C4-2B (cell line): Measurements from ENCODE around the gene BRINP1.

Experiments
- H3K27ac ChIP-seq: fragments of 450-650 bp; 2 replicates; pipeline ENCODE4 v1.5.1; 2017
- ZFX ChIP-seq: fragments of 450-650 bp; IDR thresholded peaks from 2 replicates; pipeline ENCODE4 v1.6.1; 2017
- TF ChIP-seq, protein P1 (sequence below): fragments of 450-650 bp; conservative IDR thresholded peaks from 2 replicates; pipeline ENCODE4 v1.5.1; 2017; ENCODE audit warnings: mild to moderate bottlenecking

The BRINP1 gene

DNA sequence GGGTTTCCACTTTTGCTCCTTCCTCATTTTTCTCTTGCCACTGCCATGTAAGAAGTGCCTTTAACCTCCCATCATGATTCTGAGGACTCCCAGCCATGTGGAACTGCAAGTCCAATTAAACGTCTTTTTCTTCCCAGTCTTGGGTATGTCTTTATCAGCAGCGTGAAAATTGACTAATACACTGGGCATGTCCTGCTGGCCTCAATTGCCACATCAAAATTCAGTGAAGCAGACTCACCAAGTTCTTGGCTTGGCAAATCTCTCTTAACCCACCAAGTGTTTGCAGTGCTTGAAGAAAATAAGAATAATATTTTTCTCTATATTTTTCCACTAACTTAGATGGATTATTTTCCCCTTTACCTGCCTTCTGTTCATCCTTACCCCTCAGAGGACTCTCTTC lies 212.0 kb downstream of the BRINP1 start:
- H3K27ac ChIP-seq = no peak overlapping the region
- TF ChIP-seq, protein P1, sequence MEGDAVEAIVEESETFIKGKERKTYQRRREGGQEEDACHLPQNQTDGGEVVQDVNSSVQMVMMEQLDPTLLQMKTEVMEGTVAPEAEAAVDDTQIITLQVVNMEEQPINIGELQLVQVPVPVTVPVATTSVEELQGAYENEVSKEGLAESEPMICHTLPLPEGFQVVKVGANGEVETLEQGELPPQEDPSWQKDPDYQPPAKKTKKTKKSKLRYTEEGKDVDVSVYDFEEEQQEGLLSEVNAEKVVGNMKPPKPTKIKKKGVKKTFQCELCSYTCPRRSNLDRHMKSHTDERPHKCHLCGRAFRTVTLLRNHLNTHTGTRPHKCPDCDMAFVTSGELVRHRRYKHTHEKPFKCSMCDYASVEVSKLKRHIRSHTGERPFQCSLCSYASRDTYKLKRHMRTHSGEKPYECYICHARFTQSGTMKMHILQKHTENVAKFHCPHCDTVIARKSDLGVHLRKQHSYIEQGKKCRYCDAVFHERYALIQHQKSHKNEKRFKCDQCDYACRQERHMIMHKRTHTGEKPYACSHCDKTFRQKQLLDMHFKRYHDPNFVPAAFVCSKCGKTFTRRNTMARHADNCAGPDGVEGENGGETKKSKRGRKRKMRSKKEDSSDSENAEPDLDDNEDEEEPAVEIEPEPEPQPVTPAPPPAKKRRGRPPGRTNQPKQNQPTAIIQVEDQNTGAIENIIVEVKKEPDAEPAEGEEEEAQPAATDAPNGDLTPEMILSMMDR = no peak

DNA sequence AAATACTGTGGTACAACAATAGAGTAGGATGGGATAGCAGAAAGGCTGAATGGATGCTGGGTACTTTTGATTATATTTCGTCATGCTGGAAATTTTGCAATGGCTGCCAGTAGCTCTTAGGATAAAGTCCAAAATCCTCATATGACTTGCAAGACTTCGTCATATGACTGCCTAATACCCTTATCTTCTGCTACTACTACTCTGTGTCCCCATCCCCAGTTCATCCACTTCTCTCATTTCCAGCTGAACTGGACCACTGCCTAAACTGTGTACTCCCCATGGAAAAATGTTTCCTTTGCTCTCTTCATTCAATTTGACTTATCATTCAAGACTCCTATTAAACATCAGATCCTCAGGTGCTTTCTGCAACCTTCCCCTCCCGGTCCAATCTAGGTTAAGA lies 212.9 kb downstream of the BRINP1 start:
- TF ChIP-seq, protein P1 = no peak
- TF ChIP-seq ZFX = no peak

DNA sequence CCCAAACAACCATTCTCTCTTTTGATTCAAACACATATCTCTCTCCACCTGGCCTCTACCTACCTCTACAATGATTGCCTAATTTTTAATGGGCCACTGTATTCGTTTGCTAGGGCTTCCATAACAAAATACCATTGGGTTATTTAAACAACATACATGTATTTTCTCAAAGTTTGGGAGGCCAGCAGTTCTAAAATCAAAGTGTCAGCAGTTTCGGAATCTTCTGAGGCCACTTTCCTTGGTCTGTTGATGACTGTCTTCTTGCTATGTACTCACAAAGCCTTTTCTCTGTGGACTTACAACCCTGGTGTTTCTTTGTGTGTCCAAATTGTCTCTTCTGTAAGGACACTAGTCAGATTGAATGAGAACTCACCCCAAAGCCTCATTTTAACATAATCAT lies 214.7 kb downstream of the BRINP1 start:
- no peak overlapping the region for H3K27ac ChIP-seq
- TF ChIP-seq ZFX = no peak
- TF ChIP-seq, protein P1 = no peak

More for the DNA sequence above, 212.9 kb downstream of the BRINP1 start:
- no peak overlapping the region for H3K27ac ChIP-seq

DNA sequence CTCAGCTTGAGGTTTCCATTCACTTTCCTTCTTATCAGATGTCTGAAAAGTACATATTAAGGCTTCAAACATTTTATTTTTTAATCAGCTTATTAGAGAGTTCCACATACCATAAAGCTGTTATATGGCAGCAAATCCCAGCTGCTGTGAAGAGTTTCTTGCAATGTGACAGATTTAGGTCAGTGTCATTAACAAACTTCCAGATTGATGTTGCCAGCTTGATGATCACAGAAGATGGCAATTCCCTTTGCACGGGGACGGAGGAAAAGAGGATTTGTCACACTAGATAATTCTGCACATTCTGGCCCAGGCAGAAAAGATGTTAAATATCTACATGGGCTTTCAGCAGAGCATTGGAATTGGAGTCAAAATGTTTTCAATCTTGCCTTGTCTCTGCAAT lies 215.8 kb downstream of the BRINP1 start:
- TF ChIP-seq, protein P1 = no peak
- no peak for TF ChIP-seq ZFX
- no peak overlapping the region for H3K27ac ChIP-seq

DNA sequence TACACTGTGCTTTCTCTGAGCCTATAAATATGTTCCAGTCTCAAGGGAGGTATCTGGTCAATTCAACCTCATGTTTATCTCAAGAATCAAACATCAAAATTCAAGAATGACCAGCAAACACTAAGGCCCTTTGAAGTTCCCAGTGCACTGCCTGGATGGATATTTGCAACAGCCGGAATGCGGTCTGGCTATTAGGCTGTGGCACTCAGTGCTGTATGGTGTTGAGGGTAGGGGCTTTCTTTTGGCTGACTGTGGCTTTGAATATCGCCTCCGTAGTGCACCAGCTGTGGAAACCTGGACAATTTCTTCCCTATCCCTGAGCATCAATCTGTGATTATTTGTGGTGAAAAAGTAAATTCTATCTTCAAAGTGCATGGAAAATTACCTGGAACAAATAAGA lies 220.4 kb downstream of the BRINP1 start:
- H3K27ac ChIP-seq = no peak overlapping the region
- TF ChIP-seq ZFX = no peak
- TF ChIP-seq, protein P1 = no peak

DNA sequence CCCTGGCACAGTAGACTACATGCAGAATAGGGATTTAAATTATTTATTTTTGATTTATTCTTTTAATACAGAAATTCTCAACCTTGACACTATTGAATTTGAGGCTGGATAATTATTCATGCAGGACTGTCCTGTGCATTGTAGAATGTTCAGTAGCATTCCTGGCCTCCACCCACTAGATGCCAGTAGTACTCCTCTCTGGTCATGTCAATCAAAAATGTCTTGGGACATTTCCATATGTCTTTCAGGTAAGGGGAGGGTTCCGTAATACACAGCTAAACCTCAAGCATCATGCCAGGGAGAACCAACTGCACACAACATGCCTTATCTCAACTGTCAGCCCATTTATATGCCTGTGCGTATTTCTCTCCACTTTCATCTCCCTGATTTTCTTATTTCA lies 231.8 kb downstream of the BRINP1 start:
- TF ChIP-seq, protein P1 = peak; percentile 6
- no peak for TF ChIP-seq ZFX
- no peak overlapping the region for H3K27ac ChIP-seq

DNA sequence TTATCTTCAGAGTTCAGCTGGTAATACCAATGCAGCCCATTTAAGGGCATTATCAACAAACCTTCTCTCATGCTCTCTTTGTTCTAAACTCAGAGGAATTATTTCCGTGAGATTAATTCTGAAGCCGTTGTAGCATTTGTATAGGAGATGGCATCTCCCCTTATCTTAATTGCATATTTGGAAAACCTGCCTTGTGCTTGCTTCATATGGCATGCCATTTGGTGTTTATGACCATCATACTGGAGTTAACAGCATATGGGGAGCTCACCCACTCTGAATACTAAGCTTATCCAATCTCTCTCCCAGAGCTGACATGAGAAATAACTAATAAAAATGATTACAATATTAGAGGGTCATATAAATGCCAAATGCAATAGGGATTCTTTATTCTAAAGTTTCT lies 243.2 kb downstream of the BRINP1 start:
- no peak overlapping the region for H3K27ac ChIP-seq
- TF ChIP-seq ZFX = no peak
- TF ChIP-seq, protein P1 = no peak
